Measurements from ENCODE around the gene LRMDA.

LRMDA gene

GRCh38 chr10:75773813-75774782 is 342.7 kb downstream of the LRMDA start:
- DNase-seq (ENCODE audit: low read depth in 2 of 2) = no peak

GRCh38 chr10:75774783-75775490 is 343.5 kb downstream of the LRMDA start:
- no peak for DNase-seq (ENCODE audit: low read depth in 2 of 2)

- no peak for DNase-seq (ENCODE audit: low read depth in 2 of 2)
These were observed 345.5 kb downstream of the LRMDA start for GRCh38 chr10:75776738-75777504.

- no peak for DNase-seq (ENCODE audit: low read depth in 2 of 2)
These were observed 347.2 kb downstream of the LRMDA start for GRCh38 chr10:75778665-75779064.

GRCh38 chr10:75779276-75779675 is 347.9 kb downstream of the LRMDA start:
- no peak for DNase-seq (ENCODE audit: low read depth in 2 of 2)

- DNase-seq (ENCODE audit: low read depth in 2 of 2) = no peak
These were observed 351.2 kb downstream of the LRMDA start for GRCh38 chr10:75782463-75783248.

GRCh38 chr10:75788394-75789205 is 357.2 kb downstream of the LRMDA start:
- DNase-seq (ENCODE audit: low read depth in 2 of 2) = no peak

GRCh38 chr10:75793848-75794247 is 362.4 kb downstream of the LRMDA start:
- DNase-seq (ENCODE audit: low read depth in 2 of 2) = no peak

- no peak for DNase-seq (ENCODE audit: low read depth in 2 of 2)
These were observed 369.7 kb downstream of the LRMDA start for GRCh38 chr10:75801121-75801520.

- DNase-seq (ENCODE audit: low read depth in 2 of 2) = no peak
These were observed 370.2 kb downstream of the LRMDA start for GRCh38 chr10:75801661-75802060.

- DNase-seq (ENCODE audit: low read depth in 2 of 2) = no peak
These were observed 371.7 kb downstream of the LRMDA start for GRCh38 chr10:75803121-75803520.

GRCh38 chr10:75803816-75804552 is 372.6 kb downstream of the LRMDA start:
- no peak for DNase-seq (ENCODE audit: low read depth in 2 of 2)

GRCh38 chr10:75806186-75806585 is 374.8 kb downstream of the LRMDA start:
- no peak for DNase-seq (ENCODE audit: low read depth in 2 of 2)

GRCh38 chr10:75807456-75807855 is 376.0 kb downstream of the LRMDA start:
- DNase-seq (ENCODE audit: low read depth in 2 of 2) = no peak

- DNase-seq (ENCODE audit: low read depth in 2 of 2) = no peak
These were observed 377.6 kb downstream of the LRMDA start for GRCh38 chr10:75809003-75809402.

GRCh38 chr10:75814014-75814413 is 382.6 kb downstream of the LRMDA start:
- DNase-seq (ENCODE audit: low read depth in 2 of 2) = no peak

GRCh38 chr10:75815066-75815465 is 383.6 kb downstream of the LRMDA start:
- no peak for DNase-seq (ENCODE audit: low read depth in 2 of 2)

- no peak for DNase-seq (ENCODE audit: low read depth in 2 of 2)
These were observed 385.8 kb downstream of the LRMDA start for GRCh38 chr10:75817198-75817597.

- DNase-seq (ENCODE audit: low read depth in 2 of 2) = no peak
These were observed 387.1 kb downstream of the LRMDA start for GRCh38 chr10:75818552-75818951.

GRCh38 chr10:75825235-75825634 is 393.8 kb downstream of the LRMDA start:
- DNase-seq (ENCODE audit: low read depth in 2 of 2) = no peak

All from stimulated activated CD4-positive, alpha-beta T cell treated with anti-CD3 and anti-CD28 coated beads, Interleukin-12 subunit alpha, Interleukin-12 subunit beta, amount 100 ng/mL, for 24 hours (primary cell).